Common myeloid progenitor, CD34-positive (primary cell): Measurements from ENCODE around the gene DNASE2B.

Experiments
- CTCF ChIA-PET: fragments of 350-600 bp; sonication (Branson Sonifier 250); formaldehyde crosslinking; loops from one replicate; lab custom pipeline; 2021; ENCODE audit warnings: antibody characterized with exemption; lab: Charles Lee
- POLR2A ChIA-PET: fragments of 350-600 bp; sonication (Branson Sonifier 250); formaldehyde crosslinking; loops from one replicate; lab custom pipeline; 2021; ENCODE audit warnings: antibody characterized with exemption; lab: Charles Lee
- DNase-seq, 3 donors: peaks; one replicate each; pipeline versions ENCODE4 v3.0.0 to v3.0.0-alpha.2; 2013
- H3K27ac ChIP-seq, 2 experiments: 1 replicate in 1 of 2; 2 replicates in 1 of 2; pipeline ENCODE4 v1.7.0; 2013; ENCODE audit warnings: inconsistent platforms in 2 of 2, low read length in 2 of 2, mild to moderate bottlenecking in 2 of 2, low read depth in 1 of 2, moderate library complexity in 1 of 2; ENCODE audit not compliant: severe bottlenecking in 2 of 2, insufficient read depth in 1 of 2, poor library complexity in 1 of 2
- H3K27me3 ChIP-seq, 5 experiments: replicated peaks in 2 of 5; 1 replicate in 3 of 5; 2 replicates in 2 of 5; pipeline versions ENCODE4 v1.6.1 to v1.7.0; 2013; ENCODE audit warnings: low read length in 4 of 5, mild to moderate bottlenecking in 2 of 5, moderate library complexity in 2 of 5, inconsistent platforms in 1 of 5; ENCODE audit not compliant: insufficient read depth in 5 of 5, control insufficient read depth in 4 of 5
- H3K36me3 ChIP-seq, 4 experiments: 1 replicate in 2 of 4; 2 replicates in 2 of 4; pipeline versions ENCODE4 v1.6.1 to v1.7.0; 2013; ENCODE audit warnings: low read length in 3 of 4, control low read depth in 1 of 4, mild to moderate bottlenecking in 1 of 4; ENCODE audit not compliant: control insufficient read depth in 4 of 4, insufficient read depth in 4 of 4
- H3K4me1 ChIP-seq, 4 experiments: 1 replicate in 3 of 4; 2 replicates in 1 of 4; pipeline versions ENCODE4 v1.6.1 to v1.7.1; 2013; ENCODE audit warnings: low read length in 3 of 4, mild to moderate bottlenecking in 3 of 4, control low read depth in 1 of 4, inconsistent platforms in 1 of 4, moderate library complexity in 1 of 4; ENCODE audit not compliant: control insufficient read depth in 4 of 4, insufficient read depth in 4 of 4; ENCODE audit errors: control extremely low read depth in 1 of 4
- H3K4me3 ChIP-seq, 7 experiments: 1 replicate in 4 of 7; 2 replicates in 3 of 7; pipeline versions ENCODE4 v1.5.1 to v1.7.0; 2013; ENCODE audit warnings: mild to moderate bottlenecking in 7 of 7, low read length in 6 of 7, moderate library complexity in 6 of 7, inconsistent platforms in 2 of 7, low read depth in 2 of 7, control low read depth in 1 of 7; ENCODE audit not compliant: insufficient read depth in 4 of 7, control insufficient read depth in 1 of 7; ENCODE audit errors: extremely low read depth in 1 of 7
- H3K9me3 ChIP-seq, 5 experiments: 1 replicate in 4 of 5; 2 replicates in 1 of 5; pipeline versions ENCODE4 v1.6.1 to v1.7.1; 2013; ENCODE audit warnings: low read length in 4 of 5, mild to moderate bottlenecking in 2 of 5, inconsistent platforms in 1 of 5, low read depth in 1 of 5, moderate library complexity in 1 of 5; ENCODE audit not compliant: control insufficient read depth in 4 of 5, insufficient read depth in 2 of 5; ENCODE audit errors: control extremely low read depth in 1 of 5
- WGBS: methylation state at CpG from one replicate; pipeline ENCODE4 v1.1.5; 2013; ENCODE audit not compliant: insufficient coverage; 5-methylcytosine and 5-hydroxymethylcytosine counted together

DNASE2B gene

GRCh38 chr1:84373436-84374141, 24.7 kb upstream of the DNASE2B start:
- DNase-seq: no peak
- no peaks in the 10 kb centered on the region for H3K4me1 ChIP-seq

GRCh38 chr1:84374991-84375696, 23.1 kb upstream of the DNASE2B start:
- H3K4me1 ChIP-seq: peaks cover 0 to 7% (median 2%) of the 10 kb centered on the region in 4 experiments
- H3K4me3 ChIP-seq: no peak overlapping the region
- CTCF ChIA-PET: interaction anchor here (0.8 kb wide), 1 partner anchor 120 kb away, joined by 3 read pairs; no protein-coding TSS in a partner anchor
- POLR2A ChIA-PET: no interaction called here
- H3K27me3 ChIP-seq: no peaks in the 10 kb centered on the region
- 98% methylated on average over 4 of the region's 5 CpGs for WGBS
- H3K36me3 ChIP-seq: no peaks in the 10 kb centered on the region
- H3K9me3 ChIP-seq: peaks cover 0 to 2% (median 0%) of the 10 kb centered on the region in 5 experiments
- DNase-seq: no peak
- H3K27ac ChIP-seq: no peak overlapping the region

More at GRCh38 chr1:84373436-84374141, 24.7 kb upstream of the DNASE2B start:
- H3K9me3 ChIP-seq: peaks cover 0 to 2% (median 0%) of the 10 kb centered on the region in 5 experiments
- no peak overlapping the region for H3K4me3 ChIP-seq
- ChIA-PET POLR2A (no interaction called here), CTCF (interaction anchor here (0.7 kb wide), 1 partner anchor 1930 kb away, joined by 3 read pairs; no protein-coding TSS in a partner anchor)
- H3K27me3 ChIP-seq: no peaks in the 10 kb centered on the region
- WGBS: 76% methylated on average over 2 of the region's 2 CpGs
- H3K36me3 ChIP-seq: no peaks in the 10 kb centered on the region
- no peak overlapping the region for H3K27ac ChIP-seq

- Histone ChIP-seq H3K4me1 (peaks cover 0 to 7% (median 2%) of the 10 kb centered on the region in 4 experiments), H3K9me3 (peaks cover 0 to 2% (median 0%) of the 10 kb centered on the region in 5 experiments), H3K4me3 (no peak overlapping the region), H3K27me3 (no peaks in the 10 kb centered on the region), H3K27ac (no peak overlapping the region), H3K36me3 (no peaks in the 10 kb centered on the region)
- DNase-seq: no peak
- ChIA-PET POLR2A (no interaction called here), CTCF (interaction anchor here (0.6 to 0.9 kb wide), 3 partner anchors 30 to 246 kb away, joined by 3 read pairs; no protein-coding TSS in a partner anchor)
- 97% methylated on average over 5 of the region's 7 CpGs for WGBS
These were observed 22.0 kb upstream of the DNASE2B start for GRCh38 chr1:84376000-84376910.

- peaks cover 0 to 7% (median 2%) of the 10 kb centered on the region in 4 experiments for H3K4me1 ChIP-seq
- ChIA-PET CTCF (interaction anchor here (0.9 to 1.7 kb wide), 2 partner anchors 13 to 245 kb away, joined by 3 to 4 read pairs; no protein-coding TSS in a partner anchor), POLR2A (no interaction called here)
- H3K4me3 ChIP-seq: no peak overlapping the region
- no peaks in the 10 kb centered on the region for H3K36me3 ChIP-seq
- WGBS: 84% methylated on average over 3 of the region's 3 CpGs
- no peak for DNase-seq
- no peak overlapping the region for H3K27ac ChIP-seq
- peaks cover 0 to 2% (median 0%) of the 10 kb centered on the region in 5 experiments for H3K9me3 ChIP-seq
- H3K27me3 ChIP-seq: no peaks in the 10 kb centered on the region
These were observed 20.7 kb upstream of the DNASE2B start for GRCh38 chr1:84377480-84378095.

GRCh38 chr1:84379138-84379916, 19.0 kb upstream of the DNASE2B start:
- H3K27ac ChIP-seq: no peak overlapping the region
- no peaks in the 10 kb centered on the region for H3K36me3 ChIP-seq
- peaks cover 0 to 7% (median 2%) of the 10 kb centered on the region in 4 experiments for H3K4me1 ChIP-seq
- POLR2A ChIA-PET: no interaction called here
- H3K4me3 ChIP-seq: no peak overlapping the region
- DNase-seq: peak in 2 of 3 donors; percentile 49 to 58
- 33% methylated on average over 3 of the region's 4 CpGs for WGBS
- no peaks in the 10 kb centered on the region for H3K9me3 ChIP-seq
- H3K27me3 ChIP-seq: no peaks in the 10 kb centered on the region
- CTCF ChIA-PET: interaction anchor here (1.7 kb wide), 1 partner anchor 11 kb away, joined by 4 read pairs; no protein-coding TSS in a partner anchor

GRCh38 chr1:84379917-84380180, 18.4 kb upstream of the DNASE2B start:
- no peaks in the 10 kb centered on the region for H3K9me3 ChIP-seq
- H3K27ac ChIP-seq: no peak overlapping the region
- CTCF ChIA-PET: interaction anchor here (1.3 kb wide), 1 partner anchor 54 kb away, joined by 4 read pairs; no protein-coding TSS in a partner anchor
- WGBS: no CpG with 5 or more reads among the region's 1 CpG
- H3K4me1 ChIP-seq: peaks cover 0 to 7% (median 2%) of the 10 kb centered on the region in 4 experiments
- POLR2A ChIA-PET: no interaction called here
- no peak for DNase-seq
- H3K36me3 ChIP-seq: no peaks in the 10 kb centered on the region
- H3K27me3 ChIP-seq: no peaks in the 10 kb centered on the region
- no peak overlapping the region for H3K4me3 ChIP-seq
